MM.1S (cell line): ENCODE measurements around the gene GJA5.
"Not testable (repeated sequence)": the region's sequence is repeated elsewhere in the genome, so short reads cannot be mapped to it uniquely, and the experiment has no call there.

Source experiments
- DNase-seq: peaks from one replicate; pipeline ENCODE4 v3.0.0-alpha.2; 2015
- H2AFZ ChIP-seq: fragments of 300-600 bp; sonication (generic); 2 replicates; pipeline ENCODE4 v1.6.0; 2016; ENCODE audit warnings: antibody characterized with exemption, low read length
- H3F3A ChIP-seq: fragments of 300-600 bp; sonication (generic); 2 replicates; pipeline ENCODE4 v1.6.1; 2016; ENCODE audit warnings: mild to moderate bottlenecking, antibody characterized with exemption, low read length, moderate library complexity, mixed read lengths; ENCODE audit not compliant: insufficient read depth
- H3K27ac ChIP-seq: fragments of 300-600 bp; sonication (generic); 2 replicates; pipeline ENCODE4 v1.5.1; 2016; ENCODE audit warnings: mild to moderate bottlenecking, low read length
- H3K27me3 ChIP-seq: fragments of 300-600 bp; sonication (generic); replicated peaks from 2 replicates; pipeline ENCODE4 v1.6.0; 2016; ENCODE audit warnings: low read length; ENCODE audit not compliant: insufficient read depth
- H3K36me3 ChIP-seq: fragments of 300-600 bp; sonication (generic); replicated peaks from 2 replicates; pipeline ENCODE4 v1.6.1; 2016; ENCODE audit warnings: mild to moderate bottlenecking, low read length, mixed read lengths; ENCODE audit not compliant: insufficient read depth
- H3K4me1 ChIP-seq: fragments of 300-600 bp; sonication (generic); 2 replicates; pipeline ENCODE4 v1.6.1; 2016; ENCODE audit warnings: low read length, mixed read lengths
- H3K4me2 ChIP-seq: fragments of 300-600 bp; sonication (generic); 2 replicates; pipeline ENCODE4 v1.6.0; 2016; ENCODE audit warnings: low read depth, low read length
- H3K4me3 ChIP-seq: fragments of 300-600 bp; sonication (generic); 2 replicates; pipeline ENCODE4 v1.5.1; 2016; ENCODE audit warnings: low read length, mixed read lengths
- H3K79me2 ChIP-seq: fragments of 300-600 bp; sonication (generic); 2 replicates; pipeline ENCODE4 v1.6.1; 2016; ENCODE audit warnings: mixed run types, low read length, mixed read lengths
- H3K9ac ChIP-seq: fragments of 300-600 bp; sonication (generic); 2 replicates; pipeline ENCODE4 v1.6.1; 2016; ENCODE audit warnings: low read length, mixed read lengths
- H3K9me2 ChIP-seq: fragments of 300-600 bp; sonication (generic); replicated peaks from 2 replicates; pipeline ENCODE4 v1.6.1; 2016; ENCODE audit warnings: mild to moderate bottlenecking, low read length, mixed read lengths; ENCODE audit not compliant: insufficient read depth
- H3K9me3 ChIP-seq: fragments of 300-600 bp; sonication (generic); replicated peaks from 2 replicates; pipeline ENCODE4 v1.6.1; 2016; ENCODE audit warnings: mild to moderate bottlenecking, low read length, mixed read lengths; ENCODE audit not compliant: insufficient read depth
- H4K20me1 ChIP-seq: fragments of 300-600 bp; sonication (generic); 2 replicates; pipeline ENCODE4 v1.6.1; 2016; ENCODE audit warnings: mild to moderate bottlenecking, low read length, moderate library complexity, mixed read lengths; ENCODE audit not compliant: insufficient read depth
- CTCF ChIP-seq: fragments of 300-600 bp; sonication (generic); IDR thresholded peaks from 2 replicates; pipeline ENCODE4 v1.5.1; 2016; ENCODE audit warnings: antibody characterized with exemption, low read length, mixed read lengths
- EZH2 ChIP-seq: fragments of 300-600 bp; sonication (generic); optimal IDR thresholded peaks from 2 replicates; pipeline ENCODE3; 2017; ENCODE audit warnings: low read depth, mild to moderate bottlenecking, antibody characterized with exemption, low read length, mixed read lengths
- EZH2phosphoT487 ChIP-seq: fragments of 300-600 bp; sonication (generic); IDR thresholded peaks from 2 replicates; pipeline ENCODE4 v1.6.1; 2018; ENCODE audit warnings: antibody characterized with exemption, low read length

GJA5 gene

GRCh38 chr1:147735423-147735822 lies 25.0 kb downstream of the GJA5 start:
- no peak overlapping the region for H3K27ac ChIP-seq
- H3F3A ChIP-seq: no peaks in the 10 kb centered on the region
- H3K4me3 ChIP-seq: no peak overlapping the region
- no peak overlapping the region for H3K9ac ChIP-seq
- H3K9me3 ChIP-seq: no peaks in the 10 kb centered on the region
- no peaks in the 10 kb centered on the region for H4K20me1 ChIP-seq
- H3K4me2 ChIP-seq: no peak overlapping the region
- H3K36me3 ChIP-seq: no peaks in the 10 kb centered on the region
- TF ChIP-seq EZH2phosphoT487 (no peak), CTCF (no peak), EZH2 (no peak)
- no peaks in the 10 kb centered on the region for H3K27me3 ChIP-seq
- H3K9me2 ChIP-seq: no peaks in the 10 kb centered on the region
- H3K4me1 ChIP-seq: no peaks in the 10 kb centered on the region
- H2AFZ ChIP-seq: no peak overlapping the region
- no peaks in the 10 kb centered on the region for H3K79me2 ChIP-seq
- no peak for DNase-seq

- not testable (repeated sequence) for H4K20me1 ChIP-seq, H3K36me3 ChIP-seq, H3K4me1 ChIP-seq, H3K4me3 ChIP-seq, H3K9me2 ChIP-seq, H3K9ac ChIP-seq, H3F3A ChIP-seq, DNase-seq, H3K9me3 ChIP-seq, H3K27me3 ChIP-seq, H2AFZ ChIP-seq, H3K4me2 ChIP-seq, H3K27ac ChIP-seq, H3K79me2 ChIP-seq
These were observed 26.0 kb downstream of the GJA5 start for GRCh38 chr1:147734291-147734841.

GRCh38 chr1:147729315-147729714 lies 31.1 kb downstream of the GJA5 start:
- Histone ChIP-seq H3K9ac (no peak overlapping the region), H3K27ac (no peak overlapping the region), H3K4me2 (no peak overlapping the region), H3F3A (no peaks in the 10 kb centered on the region), H3K9me2 (no peaks in the 10 kb centered on the region), H3K4me1 (no peaks in the 10 kb centered on the region), H4K20me1 (no peaks in the 10 kb centered on the region), H3K27me3 (no peaks in the 10 kb centered on the region), H3K36me3 (no peaks in the 10 kb centered on the region), H2AFZ (no peak overlapping the region), H3K9me3 (no peaks in the 10 kb centered on the region), H3K4me3 (no peak overlapping the region), H3K79me2 (no peaks in the 10 kb centered on the region)
- TF ChIP-seq CTCF: no peak
- no peak for TF ChIP-seq EZH2phosphoT487
- no peak for TF ChIP-seq EZH2
- DNase-seq: no peak

- no peak overlapping the region for H3K27ac ChIP-seq
- no peak overlapping the region for H3K4me2 ChIP-seq
- H3F3A ChIP-seq: no peaks in the 10 kb centered on the region
- H3K9me3 ChIP-seq: no peaks in the 10 kb centered on the region
- no peaks in the 10 kb centered on the region for H3K27me3 ChIP-seq
- H3K4me1 ChIP-seq: no peaks in the 10 kb centered on the region
- no peak for TF ChIP-seq EZH2phosphoT487
- no peak for TF ChIP-seq EZH2
- no peak for TF ChIP-seq CTCF
- no peak overlapping the region for H3K4me3 ChIP-seq
- no peak overlapping the region for H3K9ac ChIP-seq
- no peaks in the 10 kb centered on the region for H3K79me2 ChIP-seq
- H4K20me1 ChIP-seq: no peaks in the 10 kb centered on the region
- no peaks in the 10 kb centered on the region for H3K9me2 ChIP-seq
- H2AFZ ChIP-seq: no peak overlapping the region
- DNase-seq: no peak
- no peaks in the 10 kb centered on the region for H3K36me3 ChIP-seq
These were observed 34.2 kb downstream of the GJA5 start for GRCh38 chr1:147726168-147726567.
